Measurements from ENCODE around the gene PLB1. TPM values are rescaled to one million over a fixed set of nuclear protein-coding genes. Genes with fewer than 3 reads are reported as not detected.
A peak's percentile ranks its signal among the peaks of the same experiment; 100 is the strongest.

Gene PLB1
- polyA plus RNA-seq, 3 donors, result 20.2 to 35.8 (median 23.9) TPM

GRCh38 chr2:28557389-28558131 lies 61.7 kb downstream of the PLB1 start:
- intact Hi-C loops (cut with micrococcal nuclease), result no loop called here
- TF ChIP-seq, protein P1, sequence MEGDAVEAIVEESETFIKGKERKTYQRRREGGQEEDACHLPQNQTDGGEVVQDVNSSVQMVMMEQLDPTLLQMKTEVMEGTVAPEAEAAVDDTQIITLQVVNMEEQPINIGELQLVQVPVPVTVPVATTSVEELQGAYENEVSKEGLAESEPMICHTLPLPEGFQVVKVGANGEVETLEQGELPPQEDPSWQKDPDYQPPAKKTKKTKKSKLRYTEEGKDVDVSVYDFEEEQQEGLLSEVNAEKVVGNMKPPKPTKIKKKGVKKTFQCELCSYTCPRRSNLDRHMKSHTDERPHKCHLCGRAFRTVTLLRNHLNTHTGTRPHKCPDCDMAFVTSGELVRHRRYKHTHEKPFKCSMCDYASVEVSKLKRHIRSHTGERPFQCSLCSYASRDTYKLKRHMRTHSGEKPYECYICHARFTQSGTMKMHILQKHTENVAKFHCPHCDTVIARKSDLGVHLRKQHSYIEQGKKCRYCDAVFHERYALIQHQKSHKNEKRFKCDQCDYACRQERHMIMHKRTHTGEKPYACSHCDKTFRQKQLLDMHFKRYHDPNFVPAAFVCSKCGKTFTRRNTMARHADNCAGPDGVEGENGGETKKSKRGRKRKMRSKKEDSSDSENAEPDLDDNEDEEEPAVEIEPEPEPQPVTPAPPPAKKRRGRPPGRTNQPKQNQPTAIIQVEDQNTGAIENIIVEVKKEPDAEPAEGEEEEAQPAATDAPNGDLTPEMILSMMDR (IDR thresholded peaks at IDR 0.05), result no peak
- no CpG with 5 or more reads among the region's 6 CpGs for WGBS (ENCODE audit: insufficient coverage)
- no peaks in the 10 kb centered on the region for H3K36me3 Mint-ChIP-seq
- Histone ChIP-seq H3K4me2 (replicated peaks; ENCODE audit: extremely low read depth, low read length, poor library complexity, severe bottlenecking) (no peak overlapping the region), H3K27ac (ENCODE audit: low read depth in 1 of 2, low read length in 2 of 2) (no peak overlapping the region), H3K79me2 (ENCODE audit: insufficient read depth, low read length) (no peaks in the 10 kb centered on the region), H3K36me3 (replicated peaks in 1 of 2; ENCODE audit: control insufficient read depth in 1 of 2, insufficient read depth in 2 of 2, low read length in 2 of 2) (no peaks in the 10 kb centered on the region), H3K9me3 (replicated peaks in 1 of 2; ENCODE audit: control insufficient read depth in 1 of 2, insufficient read depth in 1 of 2, low read length in 2 of 2) (no peaks in the 10 kb centered on the region), H2AFZ (ENCODE audit: insufficient read depth, low read depth, low read length, poor library complexity, severe bottlenecking) (no peak overlapping the region), H3K27me3 (ENCODE audit: control insufficient read depth in 2 of 2, insufficient read depth in 2 of 2, low read length in 2 of 2) (no peaks in the 10 kb centered on the region), H3K4me1 (ENCODE audit: control insufficient read depth in 1 of 2, insufficient read depth in 2 of 2, low read length in 2 of 2) (no peaks in the 10 kb centered on the region), H3K9ac (ENCODE audit: insufficient read depth, low read length, poor library complexity, severe bottlenecking) (no peak overlapping the region), H4K20me1 (ENCODE audit: insufficient read depth, low read length) (no peaks in the 10 kb centered on the region), H3K4me3 (replicated peaks in 1 of 3; ENCODE audit: low read depth in 2 of 3, low read length in 3 of 3) (no peak overlapping the region)
- H3K27ac Mint-ChIP-seq, result no peak overlapping the region
- no peaks in the 10 kb centered on the region for H3K4me1 Mint-ChIP-seq
- H3K9me3 Mint-ChIP-seq, result no peaks in the 10 kb centered on the region
- H3K27me3 Mint-ChIP-seq (ENCODE audit: low read depth in 3 of 3), result peaks cover 0 to under 1% (median 0%) of the 10 kb centered on the region in 3 donors
- no peak for DNase-seq
- no peak overlapping the region for H3K4me3 Mint-ChIP-seq

- Histone ChIP-seq H3K9me3 (replicated peaks in 1 of 2; ENCODE audit: control insufficient read depth in 1 of 2, insufficient read depth in 1 of 2, low read length in 2 of 2) (no peaks in the 10 kb centered on the region), H3K4me3 (replicated peaks in 1 of 3; ENCODE audit: low read depth in 2 of 3, low read length in 3 of 3) (no peak overlapping the region), H3K36me3 (replicated peaks in 1 of 2; ENCODE audit: control insufficient read depth in 1 of 2, insufficient read depth in 2 of 2, low read length in 2 of 2) (no peaks in the 10 kb centered on the region), H2AFZ (ENCODE audit: insufficient read depth, low read depth, low read length, poor library complexity, severe bottlenecking) (no peak overlapping the region), H3K27me3 (ENCODE audit: control insufficient read depth in 2 of 2, insufficient read depth in 2 of 2, low read length in 2 of 2) (no peaks in the 10 kb centered on the region), H3K4me2 (replicated peaks; ENCODE audit: extremely low read depth, low read length, poor library complexity, severe bottlenecking) (no peak overlapping the region), H3K4me1 (ENCODE audit: control insufficient read depth in 1 of 2, insufficient read depth in 2 of 2, low read length in 2 of 2) (no peaks in the 10 kb centered on the region), H4K20me1 (ENCODE audit: insufficient read depth, low read length) (no peaks in the 10 kb centered on the region), H3K9ac (ENCODE audit: insufficient read depth, low read length, poor library complexity, severe bottlenecking) (no peak overlapping the region), H3K79me2 (ENCODE audit: insufficient read depth, low read length) (no peaks in the 10 kb centered on the region), H3K27ac (ENCODE audit: low read depth in 1 of 2, low read length in 2 of 2) (no peak overlapping the region)
- H3K4me1 Mint-ChIP-seq, result no peaks in the 10 kb centered on the region
- no peak for DNase-seq
- 100% methylated on average over 2 of the region's 5 CpGs for WGBS (ENCODE audit: insufficient coverage)
- no peak overlapping the region for H3K4me3 Mint-ChIP-seq
- no peaks in the 10 kb centered on the region for H3K9me3 Mint-ChIP-seq
- no peaks in the 10 kb centered on the region for H3K36me3 Mint-ChIP-seq
- intact Hi-C loops (cut with micrococcal nuclease), result no loop called here
- H3K27ac Mint-ChIP-seq, result peak overlapping the region in 1 of 7 donors; percentile 11
- H3K27me3 Mint-ChIP-seq (ENCODE audit: low read depth in 3 of 3), result peaks cover 0 to 2% (median 0%) of the 10 kb centered on the region in 3 donors
- TF ChIP-seq, protein P1 (IDR thresholded peaks at IDR 0.05), result no peak
Measured at GRCh38 chr2:28558158-28558820, 62.4 kb downstream of the PLB1 start.
